Measurements from ENCODE around the gene ZNF804A. TPM values are rescaled to one million over a fixed set of nuclear protein-coding genes. Genes with fewer than 3 reads are reported as not detected.

ZNF804A gene
- 1.8 and 2.3 TPM in 2 replicates for total RNA-seq

DNA sequence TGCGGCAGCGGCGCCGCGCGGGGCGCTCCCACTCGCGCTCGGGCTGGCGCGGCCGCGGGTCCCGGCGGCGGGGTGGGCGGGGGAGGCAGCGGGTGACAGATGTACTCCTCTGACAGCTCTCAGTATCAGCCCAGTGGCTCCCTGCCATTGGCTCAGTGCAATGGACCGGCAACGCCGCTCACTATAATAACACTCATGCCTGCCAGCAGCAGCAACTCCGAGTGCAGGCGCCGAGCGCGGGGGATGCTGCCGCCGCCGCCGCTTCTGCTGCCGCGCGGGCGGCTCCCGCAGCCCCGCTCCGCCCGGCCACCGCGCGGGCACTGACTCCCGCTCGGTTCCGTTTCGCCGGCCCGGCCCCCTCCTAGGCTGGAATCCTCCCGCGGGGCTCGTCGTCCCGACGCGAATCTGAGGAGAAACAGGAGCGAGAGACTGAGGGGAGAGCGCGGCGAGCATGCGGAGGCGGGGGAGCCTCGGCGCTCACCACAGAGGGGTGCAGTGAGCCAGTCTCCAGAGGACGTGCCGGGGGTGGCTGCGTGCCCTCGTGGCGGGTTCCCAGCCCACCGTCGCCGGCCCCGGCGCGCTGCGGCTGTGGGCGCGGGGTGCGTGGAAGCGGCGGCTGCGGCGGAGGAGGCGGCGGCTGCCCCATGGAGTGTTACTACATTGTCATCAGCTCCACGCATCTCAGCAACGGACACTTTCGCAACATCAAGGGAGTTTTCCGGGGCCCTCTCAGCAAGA is at the start of gene ZNF804A:
Gene ZNF804A (plus strand): TSS at position 214 of the 738 bp plus-strand sequence. CDS start 431 bp downstream, at position 645.
- Mint-ChIP-seq H3K9me3 (peaks cover 6% of the 10 kb centered on the region), H3K36me3 (ENCODE audit: low read depth) (peaks cover 2% of the 10 kb centered on the region), H3K4me1 (peaks cover 30% of the 10 kb centered on the region), H3K27me3 (peaks cover 14% of the 10 kb centered on the region), H3K4me3 (peak within 1 kb of the TSS; percentile 78), H3K27ac (peak within 1 kb of the TSS; percentile 80)
- DNase-seq (peak; percentile 59), ATAC-seq (ENCODE audit: low read depth) (peak; percentile 87)
- intact Hi-C loops (cut with micrococcal nuclease), result loop anchor here (2.0 to 5.0 kb wide), 2 partner anchors 226 to 1888 kb away; partner anchors contain the start of gene ZC3H15
- POLR2A ChIA-PET, result interaction anchor here (0.7 to 1.2 kb wide), 5 partner anchors 13 to 1991 kb away, joined by 3 to 5 read pairs (median 3); partner anchors contain the start of genes ITGAV and ZC3H15
- TF ChIP-seq, protein P1, sequence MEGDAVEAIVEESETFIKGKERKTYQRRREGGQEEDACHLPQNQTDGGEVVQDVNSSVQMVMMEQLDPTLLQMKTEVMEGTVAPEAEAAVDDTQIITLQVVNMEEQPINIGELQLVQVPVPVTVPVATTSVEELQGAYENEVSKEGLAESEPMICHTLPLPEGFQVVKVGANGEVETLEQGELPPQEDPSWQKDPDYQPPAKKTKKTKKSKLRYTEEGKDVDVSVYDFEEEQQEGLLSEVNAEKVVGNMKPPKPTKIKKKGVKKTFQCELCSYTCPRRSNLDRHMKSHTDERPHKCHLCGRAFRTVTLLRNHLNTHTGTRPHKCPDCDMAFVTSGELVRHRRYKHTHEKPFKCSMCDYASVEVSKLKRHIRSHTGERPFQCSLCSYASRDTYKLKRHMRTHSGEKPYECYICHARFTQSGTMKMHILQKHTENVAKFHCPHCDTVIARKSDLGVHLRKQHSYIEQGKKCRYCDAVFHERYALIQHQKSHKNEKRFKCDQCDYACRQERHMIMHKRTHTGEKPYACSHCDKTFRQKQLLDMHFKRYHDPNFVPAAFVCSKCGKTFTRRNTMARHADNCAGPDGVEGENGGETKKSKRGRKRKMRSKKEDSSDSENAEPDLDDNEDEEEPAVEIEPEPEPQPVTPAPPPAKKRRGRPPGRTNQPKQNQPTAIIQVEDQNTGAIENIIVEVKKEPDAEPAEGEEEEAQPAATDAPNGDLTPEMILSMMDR (IDR thresholded peaks at IDR 0.05), result no peak
- CTCF ChIA-PET, result no interaction called here

- Mint-ChIP-seq H3K27me3 (no peaks in the 10 kb centered on the region), H3K27ac (no peak overlapping the region), H3K4me3 (no peak overlapping the region), H3K9me3 (no peaks in the 10 kb centered on the region), H3K4me1 (no peaks in the 10 kb centered on the region), H3K36me3 (ENCODE audit: low read depth) (no peaks in the 10 kb centered on the region)
- intact Hi-C loops (cut with micrococcal nuclease), result no loop called here
- ATAC-seq (ENCODE audit: low read depth) (no peak), DNase-seq (no peak)
- TF ChIP-seq, protein P1 (IDR thresholded peaks at IDR 0.05), result no peak
- CTCF ChIA-PET, result no interaction called here
- POLR2A ChIA-PET, result no interaction called here
These were observed 49.2 kb upstream of the ZNF804A start for GRCh38 chr2:184549153-184549552.

- Mint-ChIP-seq H3K27ac (no peak overlapping the region), H3K4me1 (no peaks in the 10 kb centered on the region), H3K4me3 (no peak overlapping the region), H3K36me3 (ENCODE audit: low read depth) (no peaks in the 10 kb centered on the region), H3K9me3 (no peaks in the 10 kb centered on the region), H3K27me3 (no peaks in the 10 kb centered on the region)
- ChIA-PET CTCF (no interaction called here), POLR2A (no interaction called here)
- intact Hi-C loops (cut with micrococcal nuclease), result no loop called here
- ATAC-seq (ENCODE audit: low read depth) (no peak), DNase-seq (no peak)
- TF ChIP-seq, protein P1 (IDR thresholded peaks at IDR 0.05), result no peak
These were observed 46.7 kb upstream of the ZNF804A start for GRCh38 chr2:184551626-184552025.

GRCh38 chr2:184554736-184555135 is 43.6 kb upstream of the ZNF804A start:
- intact Hi-C loops (cut with micrococcal nuclease), result no loop called here
- ChIA-PET CTCF (no interaction called here), POLR2A (no interaction called here)
- ATAC-seq (ENCODE audit: low read depth), result no peak
- H3K4me3 Mint-ChIP-seq, result no peak overlapping the region
- H3K27ac Mint-ChIP-seq, result no peak overlapping the region
- TF ChIP-seq, protein P1 (IDR thresholded peaks at IDR 0.05), result no peak
- H3K36me3 Mint-ChIP-seq (ENCODE audit: low read depth), result no peaks in the 10 kb centered on the region
- H3K4me1 Mint-ChIP-seq, result no peaks in the 10 kb centered on the region
- no peaks in the 10 kb centered on the region for H3K27me3 Mint-ChIP-seq
- no peaks in the 10 kb centered on the region for H3K9me3 Mint-ChIP-seq
- DNase-seq, result no peak

GRCh38 chr2:184555352-184555751 is 43.0 kb upstream of the ZNF804A start:
- H3K27me3 Mint-ChIP-seq, result no peaks in the 10 kb centered on the region
- no peaks in the 10 kb centered on the region for H3K4me1 Mint-ChIP-seq
- H3K36me3 Mint-ChIP-seq (ENCODE audit: low read depth), result no peaks in the 10 kb centered on the region
- H3K4me3 Mint-ChIP-seq, result no peak overlapping the region
- no peak for ATAC-seq (ENCODE audit: low read depth)
- no peak overlapping the region for H3K27ac Mint-ChIP-seq
- POLR2A ChIA-PET, result no interaction called here
- no peak for DNase-seq
- CTCF ChIA-PET, result no interaction called here
- intact Hi-C loops (cut with micrococcal nuclease), result no loop called here
- H3K9me3 Mint-ChIP-seq, result no peaks in the 10 kb centered on the region
- TF ChIP-seq, protein P1 (IDR thresholded peaks at IDR 0.05), result no peak

Measured in activated B cell treated with CpG ODN at 0.5 μM for 24 hours (primary cell).